ENCODE results near the gene ADAM21.
"Not testable (repeated sequence)": the region's sequence is repeated elsewhere in the genome, so short reads cannot be mapped to it uniquely, and the experiment has no call there.

The ADAM21 gene

DNA sequence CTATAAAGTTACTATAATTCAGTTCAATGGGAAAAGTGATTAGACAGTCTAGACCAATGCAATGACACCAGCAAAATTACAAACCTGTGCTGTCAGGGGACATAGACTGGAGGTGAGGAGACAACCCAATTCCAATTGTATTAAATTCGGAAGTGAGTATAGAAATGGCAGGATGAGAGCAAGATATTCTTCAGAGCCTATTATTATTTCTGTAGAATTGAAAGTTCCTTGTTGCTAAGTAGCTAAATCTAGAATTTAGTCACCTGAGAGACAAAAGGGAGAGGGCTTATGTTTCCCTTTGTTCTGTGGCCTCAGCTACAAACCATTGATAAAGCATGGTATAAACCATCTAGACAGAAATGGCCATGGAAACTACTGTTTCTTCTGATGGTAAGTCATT, at the start of gene ADAM21:
TSS of gene ADAM21 (plus strand) at position 301 of the 400 bp plus-strand sequence. CDS start 5,326 bp downstream, outside the sequence.
- DNase-seq = no peak

DNA sequence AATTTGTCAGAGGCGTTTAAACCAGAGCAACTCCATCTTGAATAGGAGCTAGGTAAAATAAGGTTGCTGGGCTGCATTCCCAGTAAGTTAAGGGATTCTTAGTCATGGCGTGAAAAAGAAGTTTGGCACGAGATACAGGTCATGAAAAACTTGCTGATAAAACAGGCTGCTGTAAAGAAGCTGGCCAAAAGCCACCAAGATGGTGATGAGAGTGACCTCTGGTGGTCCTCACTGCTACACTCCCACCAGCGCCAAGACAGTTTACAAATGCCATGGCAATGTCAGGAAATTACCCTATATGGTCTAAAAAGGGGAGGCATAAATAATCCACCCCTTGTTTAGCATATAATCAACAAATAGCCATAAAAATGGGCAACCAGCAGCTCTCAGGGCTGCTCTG, 48.6 kb upstream of the ADAM21 start:
- DNase-seq = not testable (repeated sequence)

DNA sequence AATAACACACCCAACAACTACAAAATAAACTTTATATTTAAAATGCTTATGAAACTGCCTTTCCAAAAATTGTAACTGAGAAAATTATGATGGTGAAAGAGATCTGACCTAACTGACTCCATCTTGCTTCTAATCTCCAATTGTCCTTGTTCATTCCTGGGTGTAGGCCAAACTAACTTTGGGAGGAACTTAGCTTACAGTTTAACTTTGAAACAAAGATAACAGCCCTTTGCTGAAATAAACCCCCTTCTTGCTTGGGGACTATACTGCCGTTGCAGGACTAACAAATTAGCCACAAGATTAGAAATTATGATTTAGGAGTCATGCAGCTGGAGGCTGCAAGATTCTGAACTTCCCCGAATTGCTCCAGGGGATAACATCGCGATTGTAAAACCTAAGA, 45.8 kb upstream of the ADAM21 start:
- DNase-seq = not testable (repeated sequence)

DNA sequence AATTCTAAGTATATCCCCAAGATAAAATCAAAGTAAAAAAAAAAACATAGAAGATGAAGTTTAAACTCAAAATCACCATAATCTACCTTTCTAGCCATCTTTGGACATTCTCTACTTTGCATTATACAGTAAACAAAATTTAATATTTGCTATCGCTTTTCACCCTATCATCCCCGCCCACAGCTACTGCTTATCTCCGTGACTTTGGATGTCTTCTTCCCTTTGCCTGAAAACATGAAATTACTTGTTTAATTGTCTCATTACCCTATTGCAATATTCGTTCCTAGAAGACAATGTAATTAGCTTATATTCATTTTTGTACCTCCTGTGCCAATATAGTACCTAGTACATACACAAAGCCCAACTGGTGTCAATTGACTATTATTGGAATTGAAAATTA, 44.4 kb upstream of the ADAM21 start:
- DNase-seq = no peak

DNA sequence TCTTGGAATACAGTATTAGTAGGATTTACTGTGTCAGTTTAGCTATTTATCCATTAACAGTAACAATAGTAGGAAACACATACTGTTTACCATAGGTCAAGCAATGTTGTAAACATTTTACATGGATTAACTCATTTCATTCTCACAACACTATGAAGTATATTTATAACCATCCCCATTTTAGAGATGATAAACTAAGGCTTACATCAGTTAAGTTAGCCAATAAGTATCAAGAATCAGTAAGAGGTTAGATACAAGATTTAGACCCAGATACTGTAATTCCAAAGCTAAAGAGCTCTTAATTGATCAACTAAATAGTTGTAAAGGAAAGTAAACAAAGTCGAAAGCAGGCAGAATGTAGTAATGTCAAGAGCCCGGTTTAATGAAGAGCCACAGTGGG, 36.2 kb upstream of the ADAM21 start:
- DNase-seq = no peak

DNA sequence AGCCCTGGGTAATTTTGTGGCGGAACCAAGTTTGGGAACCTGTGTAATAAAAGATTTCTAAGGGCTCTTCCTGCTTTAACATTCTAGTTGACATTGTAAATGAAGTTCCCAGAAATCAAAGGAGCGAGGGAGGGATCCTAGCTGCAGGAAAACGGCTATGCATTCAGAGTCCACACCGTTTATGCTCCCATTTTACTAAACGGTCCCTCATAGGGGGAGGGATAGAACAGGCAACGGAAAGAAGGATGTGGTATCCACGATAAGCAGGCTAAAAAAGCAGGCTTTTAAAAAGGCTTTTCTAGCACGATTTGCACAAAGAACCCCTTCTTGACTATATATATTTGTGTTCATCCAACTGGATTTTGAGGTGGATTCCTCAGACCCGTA, 35.6 kb upstream of the ADAM21 start:
- DNase-seq = no peak

DNA sequence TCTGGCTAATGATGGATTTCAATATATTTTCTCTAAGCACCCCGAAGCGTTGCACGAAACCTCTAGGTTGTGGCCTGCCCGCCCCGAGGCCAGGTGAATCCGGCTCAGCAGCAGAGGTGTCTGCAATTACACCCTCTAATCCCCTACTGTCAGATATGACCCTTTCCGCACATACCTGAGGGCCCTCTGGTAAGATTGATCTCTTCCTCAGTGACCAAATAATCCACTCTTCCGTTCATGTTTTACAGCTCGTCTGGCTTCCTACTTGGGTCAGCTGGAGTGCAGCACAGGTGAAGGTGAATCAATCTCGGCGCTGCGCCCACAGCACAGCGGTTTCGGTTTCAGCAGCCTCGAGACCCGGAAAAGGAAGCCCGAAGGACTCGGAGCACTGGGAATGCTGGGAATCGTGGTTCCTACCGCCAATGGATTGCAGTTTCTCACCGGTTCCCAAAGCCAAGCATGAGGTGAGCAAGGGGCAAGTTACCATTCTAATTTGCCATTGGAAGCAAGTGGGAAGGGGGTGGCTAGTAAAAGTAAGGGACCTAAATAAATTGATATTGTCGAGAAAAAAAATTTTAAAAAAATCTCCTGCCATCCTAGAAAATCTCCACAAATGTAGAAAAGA, 35.1 kb upstream of the ADAM21 start, which contains the start of gene SYNJ2BP:
TSS of gene SYNJ2BP (minus strand) at position 366 of the 625 bp plus-strand sequence. CDS start at position 239, 127 bp downstream.
- peak; percentile 16 to 53 (median 38) for DNase-seq

DNA sequence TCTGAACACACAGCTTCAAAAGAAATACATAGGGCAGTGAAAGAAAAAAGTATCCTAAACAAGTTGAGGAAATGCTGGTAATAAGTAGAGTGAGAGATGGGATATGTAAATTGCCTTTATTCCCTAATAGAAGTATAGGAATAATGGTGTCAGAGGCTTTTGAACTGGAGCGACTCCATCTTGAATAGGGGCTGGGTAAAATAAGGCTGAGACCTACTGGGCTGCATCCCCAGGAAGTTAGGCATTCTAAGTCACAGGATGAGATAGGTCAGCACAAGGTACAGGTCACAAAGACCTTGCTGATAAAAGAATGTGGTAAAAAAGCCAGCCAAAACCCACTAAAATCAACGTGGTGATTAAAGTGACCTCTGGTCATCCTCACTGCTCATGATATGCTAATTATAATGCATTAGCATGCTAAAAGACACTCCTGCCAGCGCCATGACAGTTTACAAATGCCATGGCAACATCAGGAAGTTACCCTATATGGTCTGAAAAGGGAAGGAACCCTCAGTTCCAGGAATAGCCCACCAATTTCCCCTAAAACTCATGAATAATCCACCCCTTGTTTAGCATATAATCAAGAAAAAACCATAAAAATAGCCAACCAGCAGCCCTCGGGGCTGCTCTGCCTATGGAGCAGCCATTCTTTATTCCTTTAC, 32.6 kb upstream of the ADAM21 start:
- not testable (repeated sequence) for DNase-seq

DNA sequence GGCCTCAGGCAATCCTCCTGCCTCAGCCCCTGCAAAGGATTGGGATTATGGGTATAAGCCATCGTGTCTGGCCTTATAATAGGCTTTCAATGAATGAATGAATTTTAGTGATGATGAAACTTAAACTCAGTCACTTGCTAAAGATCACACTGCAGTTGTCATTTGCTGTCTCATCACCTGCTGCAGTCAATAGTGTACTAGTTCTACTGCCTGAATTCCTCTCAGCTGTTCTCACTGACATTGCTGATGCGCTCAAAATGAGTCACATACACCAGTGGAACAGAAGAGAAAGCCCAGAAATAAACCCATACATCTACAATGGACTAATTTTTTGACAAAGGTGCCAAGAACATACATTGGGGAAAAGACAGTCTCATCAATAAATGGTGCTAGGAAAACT, 29.4 kb upstream of the ADAM21 start:
- DNase-seq = no peak

DNA sequence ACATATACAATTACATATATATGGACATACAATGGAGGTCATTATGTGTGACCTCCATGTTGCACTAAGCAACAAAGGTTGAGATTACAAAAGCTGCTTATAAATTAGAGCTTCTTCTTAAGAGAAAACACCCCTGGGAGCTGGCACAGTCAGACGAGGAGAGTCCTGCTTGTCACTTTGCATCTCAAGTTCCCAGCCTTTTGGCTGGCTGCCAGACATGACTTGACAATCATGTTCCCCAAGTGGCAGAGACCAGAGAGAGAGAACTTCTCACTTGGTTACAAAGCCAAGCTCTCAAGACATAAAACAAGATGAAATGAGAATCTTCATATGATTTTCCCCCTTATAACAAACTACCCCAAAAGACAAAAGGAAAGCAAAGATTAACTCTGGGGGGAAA, 26.6 kb upstream of the ADAM21 start:
- DNase-seq = no peak

DNA sequence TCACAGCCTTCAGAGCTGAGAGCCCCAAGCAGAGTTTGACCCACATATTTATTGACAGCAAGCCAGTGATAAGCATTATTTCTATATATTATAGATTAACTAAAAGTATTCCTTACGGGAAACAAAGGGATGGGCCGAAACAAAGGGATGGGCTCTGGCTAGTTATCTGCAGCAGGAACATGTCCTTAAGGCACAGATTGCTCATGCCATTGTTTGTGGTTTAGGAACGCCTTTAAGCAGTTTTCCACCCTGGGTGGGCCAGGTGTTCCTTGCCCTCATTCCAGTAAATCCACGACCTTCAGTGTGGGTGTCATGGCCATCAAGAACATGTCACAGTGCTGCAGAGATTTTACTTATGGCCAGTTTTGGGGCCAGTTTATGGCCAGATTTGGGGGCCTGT, 25.4 kb upstream of the ADAM21 start:
- DNase-seq = not testable (repeated sequence)

DNA sequence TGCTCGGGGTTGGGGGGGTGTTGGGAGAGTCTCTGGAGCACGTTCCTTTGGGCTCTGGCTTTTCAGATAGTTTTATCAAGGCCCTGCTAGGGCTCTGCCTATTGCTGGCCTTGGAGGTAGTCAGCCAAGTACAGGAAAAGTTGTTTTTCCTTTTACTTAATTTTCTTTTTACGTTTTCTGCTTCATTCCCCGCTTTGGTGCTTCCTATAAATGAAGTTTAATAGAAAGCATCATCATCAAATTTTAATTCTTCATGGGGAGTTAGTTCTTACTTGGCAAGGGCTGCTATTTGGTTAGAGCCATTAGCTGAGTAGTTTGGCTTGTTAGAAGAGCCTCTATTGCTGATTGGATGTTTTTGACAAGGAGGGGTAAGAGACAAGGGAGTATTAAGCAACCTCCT, 15.1 kb upstream of the ADAM21 start:
- no peak for DNase-seq

DNA sequence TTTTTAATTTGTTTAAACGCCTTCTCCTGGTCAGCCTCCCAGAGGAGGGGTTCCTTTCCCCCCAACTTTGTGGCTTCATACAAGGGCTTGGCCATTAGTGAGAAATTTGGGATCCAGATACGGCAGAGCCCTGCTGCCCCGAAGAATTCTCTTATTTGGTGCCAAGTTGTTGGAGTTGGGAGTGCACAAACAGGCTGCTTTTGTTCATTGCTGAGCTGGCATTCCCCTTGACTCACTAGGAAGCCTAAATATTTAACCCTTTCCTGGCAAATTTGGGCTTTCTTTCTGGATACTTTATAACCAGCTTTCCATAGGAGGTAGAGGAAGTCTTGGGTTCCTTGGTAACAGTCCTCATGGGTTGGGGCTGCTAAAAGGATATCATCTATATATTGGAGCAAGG, 10.3 kb upstream of the ADAM21 start:
- DNase-seq = no peak

DNA sequence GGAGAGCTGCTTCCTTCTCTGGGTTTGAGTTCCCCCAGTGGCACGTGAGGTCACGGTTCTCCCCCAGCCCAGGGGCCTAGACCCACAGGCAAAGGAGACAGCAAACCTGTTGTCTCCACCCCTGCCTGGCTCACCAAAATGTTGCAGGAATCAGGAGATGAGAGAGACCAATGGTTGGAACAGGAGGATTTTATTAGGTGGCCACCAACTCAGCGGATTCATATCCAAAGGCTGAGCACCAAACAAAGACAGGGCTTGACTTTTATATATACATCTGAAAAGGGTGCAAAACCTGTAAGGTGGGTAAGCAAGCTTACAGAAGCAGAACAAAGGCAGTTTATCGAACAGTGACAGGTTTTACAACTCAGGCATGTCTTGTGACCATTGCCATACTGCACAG, 9.2 kb upstream of the ADAM21 start:
- no peak for DNase-seq

DNA sequence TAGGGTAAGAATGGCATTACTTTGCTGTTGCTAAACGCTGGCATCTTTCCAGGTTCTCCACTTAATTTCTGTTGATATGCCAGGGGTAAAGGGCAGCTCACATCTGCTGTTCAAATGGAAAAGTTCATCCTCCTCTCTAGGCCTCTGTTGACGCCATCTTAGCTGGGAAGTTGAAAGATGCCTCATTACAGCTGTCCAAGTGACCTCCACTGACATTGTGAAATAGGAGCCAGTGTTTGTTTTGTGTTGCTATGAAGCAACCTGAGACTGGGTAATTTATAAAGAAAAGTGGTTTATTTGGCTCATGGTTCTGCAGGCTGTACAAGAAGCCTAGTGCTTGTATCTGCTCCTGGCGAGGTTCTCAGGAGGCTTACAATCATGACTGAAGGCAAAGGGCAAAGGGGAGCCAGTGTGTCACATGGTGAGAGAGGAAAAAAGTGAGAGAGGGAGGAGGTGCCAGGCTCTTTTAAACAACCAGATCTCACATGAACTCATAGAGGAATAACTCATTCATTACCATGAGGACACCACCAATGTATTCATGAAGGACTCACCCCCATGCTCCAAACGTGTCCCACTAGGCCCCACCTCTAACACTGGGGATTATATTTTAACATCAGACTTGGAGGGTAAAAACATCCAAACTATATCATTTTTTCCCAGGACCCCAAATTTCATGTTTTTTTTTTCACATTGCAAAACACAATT, 3.2 kb upstream of the ADAM21 start:
- DNase-seq = no peak

DNA sequence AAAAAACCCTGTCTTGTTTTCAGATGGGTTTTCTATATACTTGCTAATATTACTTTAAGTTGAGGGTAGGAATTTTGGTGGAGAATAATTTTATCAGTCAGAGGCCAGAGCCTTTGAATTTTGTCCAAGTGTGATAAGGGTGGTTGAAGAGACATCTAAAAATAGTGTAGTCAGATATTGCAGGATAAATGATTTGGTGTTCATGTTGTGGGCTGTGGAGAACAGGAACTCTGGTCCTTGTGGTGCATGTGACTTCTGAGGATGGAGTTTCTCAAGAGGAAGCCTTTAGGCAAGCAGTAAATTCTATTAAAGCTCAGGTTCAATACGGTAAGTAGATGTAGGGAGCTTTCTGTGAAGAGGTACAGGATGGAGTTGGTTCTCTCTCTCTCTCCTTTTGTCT, 2.8 kb downstream of the ADAM21 start:
- DNase-seq = no peak

DNA sequence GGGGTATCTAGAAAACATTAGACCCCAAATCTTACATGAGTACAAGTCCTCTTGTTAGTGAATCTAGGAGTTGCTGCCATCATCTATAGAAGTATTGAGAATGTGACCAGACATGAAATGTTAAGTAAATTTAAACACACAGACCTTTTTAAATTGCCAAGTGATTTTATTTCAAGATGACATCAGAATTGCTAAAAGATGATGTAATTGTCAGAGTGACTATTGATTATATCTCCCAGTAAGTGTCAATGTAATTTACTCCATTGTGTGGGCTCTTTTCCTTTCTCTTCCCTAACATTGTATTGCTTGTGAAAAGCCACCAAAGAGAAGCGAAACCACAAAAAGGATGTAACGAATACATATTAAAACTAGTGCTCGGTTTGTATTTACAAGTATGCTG, 16.8 kb downstream of the ADAM21 start:
- no peak for DNase-seq

DNA sequence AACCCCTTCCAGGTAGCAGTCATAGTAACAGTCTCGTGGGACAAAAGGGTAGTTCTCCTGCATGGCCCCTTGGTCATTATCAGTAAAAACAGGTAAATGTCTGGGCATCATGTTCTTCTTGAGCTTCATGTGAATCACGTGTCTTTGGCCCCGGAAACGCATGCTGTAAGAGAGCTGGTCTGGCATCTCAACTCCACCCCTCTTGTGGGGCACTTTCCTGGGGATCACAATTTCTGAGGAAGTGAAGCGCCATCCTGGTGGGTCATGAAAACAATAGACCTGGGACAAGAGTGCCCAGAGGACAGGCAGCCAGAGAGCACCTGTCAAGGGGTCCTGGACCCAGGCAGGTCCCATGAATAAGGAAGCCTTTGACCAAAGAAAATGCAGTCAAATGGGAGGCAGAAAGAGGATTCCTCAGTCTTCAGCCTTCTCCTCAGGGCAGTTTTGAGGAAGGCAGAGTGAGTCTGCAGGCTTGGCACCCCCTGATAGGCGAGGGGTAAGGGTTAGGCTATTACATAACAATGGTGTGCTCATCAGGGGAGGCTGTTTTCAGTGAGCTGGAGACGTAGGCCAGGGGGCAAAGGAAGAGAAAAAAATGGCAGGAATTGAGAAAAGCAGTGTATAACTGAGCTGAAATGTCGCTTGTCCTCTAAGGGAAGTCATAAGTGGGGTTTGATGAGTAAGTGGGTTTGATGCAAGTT, 19.0 kb downstream of the ADAM21 start:
- not testable (repeated sequence) for DNase-seq

DNA sequence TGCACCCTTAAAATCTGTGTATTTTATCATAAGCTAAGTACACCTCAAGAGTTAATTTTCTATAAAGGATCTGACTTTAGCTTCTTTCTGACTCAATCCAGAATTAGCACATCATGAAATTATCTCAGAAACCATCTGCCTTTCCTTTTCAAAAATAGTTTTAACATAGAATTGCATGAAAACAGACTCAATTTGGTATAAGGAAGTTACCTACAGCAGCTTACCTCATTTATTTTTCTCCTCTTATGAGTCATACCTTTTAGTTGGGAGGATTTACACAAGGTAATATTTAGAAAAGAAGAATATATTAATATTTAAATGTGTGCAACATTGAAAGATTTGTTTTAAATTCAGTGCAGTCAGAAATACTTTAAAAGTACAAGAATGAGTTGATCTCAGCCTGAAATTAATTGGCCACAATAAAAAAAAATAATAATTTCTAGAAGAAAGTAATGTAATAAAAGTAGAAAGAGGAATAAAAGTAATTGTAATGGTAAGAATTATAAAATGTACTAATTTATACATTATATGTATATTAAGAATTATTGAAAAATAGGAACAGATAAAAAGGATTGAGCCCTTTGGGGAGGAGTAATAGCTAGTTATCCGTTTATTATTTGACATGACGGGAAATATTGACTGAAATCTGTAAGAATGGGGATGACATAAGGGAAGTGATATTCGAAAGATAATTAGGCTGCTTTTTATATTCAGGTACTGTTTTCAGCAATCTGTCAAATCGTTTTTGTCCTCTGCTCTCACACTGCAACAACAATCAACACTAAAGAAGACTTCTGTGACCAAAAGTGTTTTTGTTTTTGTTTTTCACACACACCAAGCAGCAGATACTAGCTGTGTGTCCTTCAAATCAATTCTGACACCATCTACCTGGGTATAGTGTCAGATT, 20.5 kb downstream of the ADAM21 start:
- no peak for DNase-seq

DNA sequence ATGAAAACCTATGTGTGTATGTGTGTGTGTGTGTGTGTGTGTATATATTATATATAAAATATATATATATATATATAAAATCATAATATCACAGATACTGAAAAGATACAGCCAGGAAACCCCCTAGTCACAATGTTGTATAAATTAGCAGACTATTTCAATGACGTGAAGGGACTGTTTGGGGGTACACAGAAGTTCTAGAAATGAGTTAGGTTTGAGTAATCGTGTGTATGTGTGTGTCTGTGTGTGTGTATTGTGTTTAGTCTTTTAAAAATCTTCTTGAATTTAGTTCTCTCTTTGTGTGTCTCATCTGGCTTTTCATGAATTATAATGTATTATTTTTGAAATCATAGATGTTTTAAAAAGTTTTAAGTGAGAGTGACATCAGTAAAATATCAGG, 21.9 kb downstream of the ADAM21 start:
- no peak for DNase-seq

DNA sequence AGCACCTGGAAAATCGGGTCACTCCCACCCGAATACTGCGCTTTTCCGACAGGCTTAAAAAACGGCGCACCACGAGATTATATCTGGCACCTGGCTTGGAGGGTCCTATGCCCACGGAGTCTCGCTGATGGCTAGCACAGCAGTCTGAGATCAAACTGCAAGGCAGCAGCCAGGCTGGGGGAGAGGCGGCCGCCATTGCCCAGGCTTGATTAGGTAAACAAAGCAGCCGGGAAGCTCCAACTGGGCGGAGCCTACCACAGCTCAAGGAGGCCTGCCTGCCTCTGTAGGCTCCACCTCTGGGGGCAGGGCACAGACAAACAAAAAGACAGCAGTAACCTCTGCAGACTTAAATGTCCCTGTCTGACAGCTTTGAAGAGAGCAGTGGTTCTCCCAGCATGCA, 23.5 kb downstream of the ADAM21 start:
- not testable (repeated sequence) for DNase-seq

DNA sequence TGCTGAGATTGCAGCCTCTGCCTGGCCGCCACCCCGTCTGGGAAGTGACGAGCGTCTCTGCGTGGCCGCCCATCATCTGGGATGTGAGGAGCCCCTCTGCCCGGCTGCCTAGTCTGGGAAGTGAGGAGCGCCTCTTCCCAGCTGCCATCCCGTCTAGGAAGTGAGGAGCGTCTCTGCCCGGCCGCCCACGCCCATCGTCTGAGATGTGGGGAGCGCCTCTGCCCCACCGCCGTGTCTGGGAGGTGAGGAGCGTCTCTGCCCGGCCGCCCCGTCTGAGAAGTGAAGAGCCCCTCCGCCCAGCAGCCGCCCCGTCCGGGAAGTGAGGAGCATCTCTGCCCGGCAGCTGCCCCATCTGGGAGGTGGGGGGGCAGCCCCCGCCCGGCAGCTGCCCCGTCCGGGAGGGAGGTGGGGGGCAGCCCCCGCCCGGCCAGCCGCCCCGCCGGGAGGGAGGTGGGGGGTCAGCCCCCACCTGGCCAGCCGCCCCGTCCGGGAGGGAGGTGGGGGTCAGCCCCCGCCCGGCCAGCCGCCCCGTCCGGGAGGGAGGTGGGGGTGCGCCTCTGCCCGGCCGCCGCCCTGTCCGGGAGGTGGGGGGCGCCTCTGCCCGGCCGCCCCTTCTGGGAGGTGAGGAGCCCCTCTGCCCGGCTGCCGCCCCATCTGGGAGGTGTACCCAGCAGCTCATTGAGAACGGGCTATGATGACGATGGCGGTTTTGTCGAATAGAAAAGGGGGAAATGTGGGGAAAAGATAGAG, 25.6 kb downstream of the ADAM21 start:
- DNase-seq = not testable (repeated sequence)

All from stimulated activated naive CD4-positive, alpha-beta T cell (primary cell).